ENCODE measurements around the gene ATXN1L. TPM values are rescaled to one million over a fixed set of nuclear protein-coding genes. Genes with fewer than 3 reads are reported as not detected.
"Not testable (repeated sequence)": the region's sequence is repeated elsewhere in the genome, so short reads cannot be mapped to it uniquely, and the experiment has no call there.

ATXN1L gene
- polyA plus RNA-seq, 1 of the 3 experiments (the other 2 are of a cell fraction), result 8.0 TPM

DNA sequence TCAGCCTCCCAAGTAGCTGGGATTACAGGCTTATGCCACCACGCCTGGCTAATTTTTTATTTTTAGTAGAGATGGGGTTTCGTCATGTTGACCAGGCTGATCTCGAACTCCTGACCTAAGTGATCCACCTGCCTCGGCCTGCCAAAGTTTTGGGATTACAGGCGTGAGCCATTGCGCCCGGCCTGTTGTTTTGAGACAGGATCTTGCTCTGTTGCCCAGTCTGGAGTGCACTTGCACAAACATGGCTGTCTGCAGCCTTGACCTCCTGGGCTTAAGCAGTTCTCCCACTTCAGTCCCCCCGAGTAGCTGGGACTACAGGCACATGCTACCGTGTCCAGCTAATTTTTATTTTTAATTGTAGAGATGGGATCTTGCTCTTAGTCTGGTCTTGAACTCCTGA lies 58.5 kb downstream of the ATXN1L start:
- Histone ChIP-seq H3K4me3 (ENCODE audit: low read depth in 2 of 2, low read length in 1 of 2) (no peak overlapping the region), H3K9me3 (no peaks in the 10 kb centered on the region), H3K4me1 (ENCODE audit: control insufficient read depth in 1 of 2, insufficient read depth in 2 of 2, low read depth in 1 of 2, low read length in 1 of 2) (no peaks in the 10 kb centered on the region), H3F3A (replicated peaks; ENCODE audit: insufficient read depth) (peaks cover 4% of the 10 kb centered on the region), H3K27ac (ENCODE audit: low read depth in 2 of 2, low read length in 1 of 2) (no peak overlapping the region), H3K36me3 (replicated peaks in 1 of 2; ENCODE audit: control insufficient read depth in 1 of 2, insufficient read depth in 2 of 2, low read length in 1 of 2) (peaks cover 0 to 25% of the 10 kb centered on the region in 2 experiments), H3K27me3 (ENCODE audit: insufficient read depth) (no peaks in the 10 kb centered on the region), H2AFZ (ENCODE audit: low read depth) (no peak overlapping the region), H4K20me1 (ENCODE audit: insufficient read depth) (peaks cover 100% of the 10 kb centered on the region), H3K79me2 (ENCODE audit: insufficient read depth) (peaks cover 100% of the 10 kb centered on the region), H3K9ac (no peak overlapping the region), H3K9me2 (no peaks in the 10 kb centered on the region), H3K4me2 (no peak overlapping the region)
- POLR2A ChIA-PET, result no interaction called here
- TF ChIP-seq FOSL2 (IDR thresholded peaks at IDR 0.05; ENCODE audit: borderline replicate concordance, low read depth) (no peak), SMC3 (IDR thresholded peaks at IDR 0.05; ENCODE audit: low read depth, low read length) (no peak), EP300 (IDR thresholded peaks at IDR 0.05; ENCODE audit: borderline replicate concordance in 1 of 2, low read depth in 1 of 2, low read length in 1 of 2) (no peak)
- 87% methylated on average over 9 of the region's 9 CpGs for WGBS (ENCODE audit: low lambda C conversion rate)
- CTCF ChIA-PET, result interaction anchor here (2.3 kb wide), 1 partner anchor 22 kb away, joined by 10 read pairs; no protein-coding TSS in a partner anchor
- DNase-seq, result no peak

DNA sequence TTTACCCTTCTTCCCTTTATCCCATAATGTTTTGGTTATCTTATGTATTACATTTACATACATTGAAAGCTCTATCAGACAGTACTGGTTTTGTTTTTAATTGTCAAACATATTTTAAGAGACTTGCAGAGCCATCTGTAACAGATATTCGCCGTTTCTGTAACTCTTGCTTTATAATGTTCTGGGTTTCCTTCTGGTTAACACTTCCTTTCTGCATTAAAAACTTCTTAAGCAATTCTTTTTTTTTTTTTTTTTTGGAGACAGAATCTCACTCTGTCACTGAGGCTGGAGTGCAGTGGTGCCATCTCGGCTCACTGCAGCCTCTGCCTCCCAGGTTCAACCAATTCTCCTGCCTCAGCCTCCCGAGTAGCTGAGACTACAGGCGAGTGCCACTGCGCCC lies 60.0 kb downstream of the ATXN1L start:
- CTCF ChIA-PET; H3K9me3 ChIP-seq; H3K4me2 ChIP-seq; H3K9ac ChIP-seq; H3K4me3 ChIP-seq (ENCODE audit: low read depth in 2 of 2, low read length in 1 of 2); DNase-seq; H3K27ac ChIP-seq (ENCODE audit: low read depth in 2 of 2, low read length in 1 of 2); H3K9me2 ChIP-seq; H2AFZ ChIP-seq (ENCODE audit: low read depth); H3K4me1 ChIP-seq (ENCODE audit: control insufficient read depth in 1 of 2, insufficient read depth in 2 of 2, low read depth in 1 of 2, low read length in 1 of 2); H3K27me3 ChIP-seq (ENCODE audit: insufficient read depth); H3F3A ChIP-seq (replicated peaks; ENCODE audit: insufficient read depth): not testable (repeated sequence)
- POLR2A ChIA-PET, result interaction anchor here (0.6 to 0.9 kb wide), 2 partner anchors 19 to 188 kb away, joined by 3 to 4 read pairs; partner anchors contain the start of genes DHX38 and TXNL4B
- Histone ChIP-seq H3K79me2 (ENCODE audit: insufficient read depth) (peaks cover 100% of the 10 kb centered on the region), H4K20me1 (ENCODE audit: insufficient read depth) (peaks cover 100% of the 10 kb centered on the region), H3K36me3 (replicated peaks in 1 of 2; ENCODE audit: control insufficient read depth in 1 of 2, insufficient read depth in 2 of 2, low read length in 1 of 2) (peaks cover 0 to 27% of the 10 kb centered on the region in 2 experiments)
- 95% methylated on average over 6 of the region's 6 CpGs for whole genome bisulfite sequencing (ENCODE audit: low lambda C conversion rate)

Other genes with a start within 250 kb of the ATXN1L start
- gene MARVELD3, start 219.8 kb upstream of the ATXN1L start, polyA plus RNA-seq (2012; rRNA removed), result not detected in 2 replicates
- 5.5 and 7.2 TPM in 2 replicates for gene PHLPP2, start 121.3 kb upstream of the ATXN1L start, polyA plus RNA-seq (2012; rRNA removed)
- gene AP1G1, start 37.1 kb upstream of the ATXN1L start, polyA plus RNA-seq (2012; rRNA removed), result 23.8 and 33.8 TPM in 2 replicates
- gene ZNF821, start 38.2 kb downstream of the ATXN1L start, polyA plus RNA-seq (2012; rRNA removed), result 7.7 and 8.8 TPM in 2 replicates
- 133 and 187 TPM in 2 replicates for gene IST1, start 49.6 kb downstream of the ATXN1L start, polyA plus RNA-seq (2012; rRNA removed)
- not detected in 2 replicates for gene PKD1L3, start 154.4 kb downstream of the ATXN1L start, polyA plus RNA-seq (2012; rRNA removed)
- 10.9 and 11.1 TPM in 2 replicates for gene DHODH, start 162.8 kb downstream of the ATXN1L start, polyA plus RNA-seq (2012; rRNA removed)
- not detected in 2 replicates for gene HP, start 208.5 kb downstream of the ATXN1L start, polyA plus RNA-seq (2012; rRNA removed)
- not detected in 2 replicates for gene HPR, start 217.2 kb downstream of the ATXN1L start, polyA plus RNA-seq (2012; rRNA removed)
- 8.9 and 12.7 TPM in 2 replicates for gene TXNL4B, start 247.6 kb downstream of the ATXN1L start, polyA plus RNA-seq (2012; rRNA removed)
- 60.2 and 75.0 TPM in 2 replicates for gene DHX38, start 247.9 kb downstream of the ATXN1L start, polyA plus RNA-seq (2012; rRNA removed)

Measured in SK-N-SH (cell line).